ENCODE results near the gene EFHD1.

EFHD1 gene

GRCh38 chr2:232592772-232593395 lies 40.5 kb upstream of the EFHD1 start:
- no peak overlapping the region for H3K4me3 ChIP-seq (ENCODE audit: low read length)
- peak; percentile 90 for DNase-seq (ENCODE audit: low read depth)
- TF ChIP-seq CTCF (conservative IDR thresholded peaks at IDR 0.05; ENCODE audit: low read length), result peak; percentile 31

GRCh38 chr2:232593982-232594381 lies 39.4 kb upstream of the EFHD1 start:
- no peak for TF ChIP-seq CTCF (conservative IDR thresholded peaks at IDR 0.05; ENCODE audit: low read length)
- DNase-seq (ENCODE audit: low read depth), result no peak
- no peak overlapping the region for H3K4me3 ChIP-seq (ENCODE audit: low read length)

GRCh38 chr2:232597362-232598079 lies 35.9 kb upstream of the EFHD1 start:
- TF ChIP-seq CTCF (conservative IDR thresholded peaks at IDR 0.05; ENCODE audit: low read length), result no peak
- H3K4me3 ChIP-seq (ENCODE audit: low read length), result no peak overlapping the region
- no peak for DNase-seq (ENCODE audit: low read depth)

- no peak for DNase-seq (ENCODE audit: low read depth)
- TF ChIP-seq CTCF (conservative IDR thresholded peaks at IDR 0.05; ENCODE audit: low read length), result no peak
Measured at GRCh38 chr2:232598293-232598692, 35.1 kb upstream of the EFHD1 start.

GRCh38 chr2:232600053-232600773 lies 33.2 kb upstream of the EFHD1 start:
- DNase-seq (ENCODE audit: low read depth), result no peak
- no peak overlapping the region for H3K4me3 ChIP-seq (ENCODE audit: low read length)
- TF ChIP-seq CTCF (conservative IDR thresholded peaks at IDR 0.05; ENCODE audit: low read length), result no peak

More at GRCh38 chr2:232598293-232598692, 35.1 kb upstream of the EFHD1 start:
- H3K4me3 ChIP-seq (ENCODE audit: low read length), result no peak overlapping the region

- no peak for TF ChIP-seq CTCF (conservative IDR thresholded peaks at IDR 0.05; ENCODE audit: low read length)
- no peak overlapping the region for H3K4me3 ChIP-seq (ENCODE audit: low read length)
- no peak for DNase-seq (ENCODE audit: low read depth)
Measured at GRCh38 chr2:232603283-232603682, 30.1 kb upstream of the EFHD1 start.

All from AG10803 (cell line).